DND-41 (cell line): ENCODE data around the gene SDF2.
"Not testable (repeated sequence)": the region's sequence is repeated elsewhere in the genome, so short reads cannot be mapped to it uniquely, and the experiment has no call there.

ENCODE experiments used
- ATAC-seq: fragments of 200-7000 bp; cut with Tn5 transposase; 3 replicates; pipeline ENCODE4 v1.9.1; 2021; ENCODE audit warnings: low read depth; ENCODE audit not compliant: insufficient read depth
- DNase-seq: peaks from one replicate; pipeline ENCODE4 v3.0.0-alpha.2; 2020
- H2AFZ ChIP-seq: 2 replicates; pipeline ENCODE4 v1.6.0; 2012; ENCODE audit warnings: low read depth, low read length
- H3K27ac ChIP-seq: 2 replicates; pipeline ENCODE4 v1.5.1; 2012; ENCODE audit warnings: low read length, inconsistent platforms
- H3K27me3 ChIP-seq: fragments of 200-600 bp; sonication (generic); 2 replicates; pipeline ENCODE4 v1.6.0; 2012; ENCODE audit warnings: low read length, mild to moderate bottlenecking, inconsistent platforms; ENCODE audit not compliant: insufficient read depth, poor library complexity
- H3K36me3 ChIP-seq: 2 replicates; pipeline ENCODE4 v1.5.1; 2012; ENCODE audit warnings: low read length, inconsistent platforms; ENCODE audit not compliant: insufficient read depth
- H3K4me1 ChIP-seq: 2 replicates; pipeline ENCODE4 v1.5.1; 2012; ENCODE audit warnings: mild to moderate bottlenecking, low read length; ENCODE audit not compliant: insufficient read depth
- H3K4me2 ChIP-seq: 2 replicates; pipeline ENCODE4 v1.6.0; 2012; ENCODE audit warnings: mild to moderate bottlenecking, moderate library complexity, low read length, inconsistent platforms; ENCODE audit not compliant: insufficient read depth
- H3K4me3 ChIP-seq, 2 experiments: fragments of 200-600 bp in 1 of 2; shearing (Covaris generic) in 1 of 2; 2 replicates each; pipeline ENCODE4 v1.5.1; 2012 to 2016; ENCODE audit warnings: inconsistent platforms in 2 of 2, low read length in 2 of 2, mild to moderate bottlenecking in 2 of 2, low read depth in 1 of 2, moderate library complexity in 1 of 2
- H3K79me2 ChIP-seq: 2 replicates; pipeline ENCODE4 v1.6.0; 2012; ENCODE audit warnings: low read length, inconsistent platforms; ENCODE audit not compliant: insufficient read depth
- H3K9ac ChIP-seq: 2 replicates; pipeline ENCODE4 v1.6.0; 2012; ENCODE audit warnings: low read depth, mild to moderate bottlenecking, inconsistent platforms, low read length, moderate library complexity
- H3K9me3 ChIP-seq: 2 replicates; pipeline ENCODE4 v1.5.1; 2012; ENCODE audit warnings: low read length, moderate library complexity, mild to moderate bottlenecking, inconsistent platforms; ENCODE audit not compliant: insufficient read depth, severe bottlenecking
- H4K20me1 ChIP-seq: 2 replicates; pipeline ENCODE4 v1.6.0; 2012; ENCODE audit warnings: low read length; ENCODE audit not compliant: insufficient read depth
- EZH2 ChIP-seq: IDR thresholded peaks from 3 replicates; pipeline ENCODE4 v1.6.1; 2012; ENCODE audit warnings: borderline replicate concordance, low read depth, mild to moderate bottlenecking, moderate library complexity, low read length, inconsistent platforms; ENCODE audit not compliant: severe bottlenecking
- TF ChIP-seq, protein P1 (sequence below): IDR thresholded peaks from 2 replicates; pipeline ENCODE4 v1.5.1; 2012; ENCODE audit warnings: borderline replicate concordance, low read length, moderate library complexity, mild to moderate bottlenecking; ENCODE audit not compliant: poor library complexity, severe bottlenecking; ENCODE audit errors: extremely low read depth

The SDF2 gene

GRCh38 chr17:28662527-28662829 is 772 bp upstream of the SDF2 start:
- Histone ChIP-seq H3K4me2 (peak overlapping the region; percentile 68), H3K9me3 (peaks cover 9% of the 10 kb centered on the region), H3K27me3 (no peaks in the 10 kb centered on the region), H3K4me1 (peaks cover 39% of the 10 kb centered on the region), H4K20me1 (peaks cover 16% of the 10 kb centered on the region; the same call in 1 of the 2 replicates), H3K79me2 (peaks cover 85% of the 10 kb centered on the region), H3K4me3 (peak overlapping the region; percentile 87 to 89), H3K9ac (peak overlapping the region; percentile 87), H3K36me3 (peaks cover 54% of the 10 kb centered on the region), H2AFZ (peak overlapping the region; percentile 97), H3K27ac (peak overlapping the region; percentile 99)
- peak; percentile 7; the same call in 1 of the 3 replicates for ATAC-seq
- no peak for DNase-seq
- no peak for TF ChIP-seq EZH2
- TF ChIP-seq, protein P1, sequence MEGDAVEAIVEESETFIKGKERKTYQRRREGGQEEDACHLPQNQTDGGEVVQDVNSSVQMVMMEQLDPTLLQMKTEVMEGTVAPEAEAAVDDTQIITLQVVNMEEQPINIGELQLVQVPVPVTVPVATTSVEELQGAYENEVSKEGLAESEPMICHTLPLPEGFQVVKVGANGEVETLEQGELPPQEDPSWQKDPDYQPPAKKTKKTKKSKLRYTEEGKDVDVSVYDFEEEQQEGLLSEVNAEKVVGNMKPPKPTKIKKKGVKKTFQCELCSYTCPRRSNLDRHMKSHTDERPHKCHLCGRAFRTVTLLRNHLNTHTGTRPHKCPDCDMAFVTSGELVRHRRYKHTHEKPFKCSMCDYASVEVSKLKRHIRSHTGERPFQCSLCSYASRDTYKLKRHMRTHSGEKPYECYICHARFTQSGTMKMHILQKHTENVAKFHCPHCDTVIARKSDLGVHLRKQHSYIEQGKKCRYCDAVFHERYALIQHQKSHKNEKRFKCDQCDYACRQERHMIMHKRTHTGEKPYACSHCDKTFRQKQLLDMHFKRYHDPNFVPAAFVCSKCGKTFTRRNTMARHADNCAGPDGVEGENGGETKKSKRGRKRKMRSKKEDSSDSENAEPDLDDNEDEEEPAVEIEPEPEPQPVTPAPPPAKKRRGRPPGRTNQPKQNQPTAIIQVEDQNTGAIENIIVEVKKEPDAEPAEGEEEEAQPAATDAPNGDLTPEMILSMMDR, result no peak

- H3K27me3 ChIP-seq, H3K27ac ChIP-seq, H3K9ac ChIP-seq, H3K4me3 ChIP-seq, H2AFZ ChIP-seq, ATAC-seq, H3K4me2 ChIP-seq, H4K20me1 ChIP-seq, H3K9me3 ChIP-seq: not testable (repeated sequence)
- H3K4me1 ChIP-seq, result peaks cover 31% of the 10 kb centered on the region
- DNase-seq, result peak; percentile 18
- peaks cover 72% of the 10 kb centered on the region for H3K79me2 ChIP-seq
- H3K36me3 ChIP-seq, result peaks cover 48% of the 10 kb centered on the region
Measured at GRCh38 chr17:28659497-28659881, 2.2 kb downstream of the SDF2 start.

DNA sequence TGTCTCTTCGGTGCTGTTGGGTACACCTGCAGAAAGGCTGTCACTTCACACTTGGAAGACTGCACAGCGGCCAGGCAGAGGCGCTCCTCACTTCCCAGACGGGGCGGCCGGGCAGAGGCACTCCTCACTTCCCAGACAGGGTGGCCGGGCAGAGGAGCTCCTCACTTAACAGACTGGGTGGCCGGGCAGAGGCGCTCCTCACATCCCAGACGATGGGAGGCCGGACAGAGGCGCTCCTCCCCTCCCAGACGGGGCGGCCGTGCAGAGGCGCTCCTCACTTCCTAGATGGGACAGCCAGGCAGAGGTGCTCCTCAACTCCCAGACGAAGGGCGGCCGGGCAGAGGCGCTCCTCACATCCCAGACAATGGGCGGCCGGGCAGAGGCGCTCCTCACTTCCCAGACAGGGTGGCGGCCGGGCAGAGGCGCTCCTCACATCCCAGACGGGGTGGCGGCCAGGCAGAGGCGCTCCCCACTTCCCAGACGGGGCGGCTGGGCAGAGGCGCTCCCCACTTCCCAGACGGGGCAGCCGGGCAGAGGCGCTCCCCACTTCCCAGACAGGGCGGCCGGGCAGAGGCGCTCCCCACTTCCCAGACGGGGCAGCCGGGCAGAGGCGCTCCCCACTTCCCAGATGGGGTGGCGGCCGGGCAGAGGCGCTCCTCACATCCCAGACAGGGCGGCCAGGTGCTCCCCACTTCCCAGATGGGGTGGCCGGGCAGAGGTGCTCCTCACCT is 2.8 kb downstream of the SDF2 start:
- ATAC-seq, H3K9ac ChIP-seq, H4K20me1 ChIP-seq, H3K9me3 ChIP-seq, H3K27me3 ChIP-seq, H2AFZ ChIP-seq, H3K27ac ChIP-seq, H3K4me3 ChIP-seq, H3K4me2 ChIP-seq: not testable (repeated sequence)
- H3K36me3 ChIP-seq, result peaks cover 48% of the 10 kb centered on the region
- peak; percentile 54 for DNase-seq
- peaks cover 26% of the 10 kb centered on the region for H3K4me1 ChIP-seq
- peaks cover 66% of the 10 kb centered on the region for H3K79me2 ChIP-seq

DNA sequence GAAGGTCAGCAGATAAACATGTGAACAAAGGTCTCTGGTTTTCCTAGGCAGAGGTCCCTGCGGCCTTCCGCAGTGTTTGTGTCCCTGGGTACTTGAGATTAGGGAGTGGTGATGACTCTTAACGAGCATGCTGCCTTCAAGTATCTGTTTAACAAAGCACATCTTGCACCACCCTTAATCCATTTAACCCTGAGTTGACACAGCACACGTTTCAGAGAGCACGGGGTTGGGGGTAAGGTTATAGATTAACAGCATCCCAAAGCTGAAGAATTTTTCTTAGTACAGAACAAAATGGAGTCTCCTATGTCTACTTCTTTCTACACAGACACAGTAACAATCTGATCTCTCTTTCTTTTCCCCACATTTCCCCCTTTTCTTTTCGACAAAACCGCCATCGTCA is 3.4 kb downstream of the SDF2 start:
- H3K36me3 ChIP-seq, result peaks cover 50% of the 10 kb centered on the region
- ATAC-seq, H3K4me3 ChIP-seq: not testable (repeated sequence)

GRCh38 chr17:28657756-28658155 is 4.0 kb downstream of the SDF2 start:
- no peaks in the 10 kb centered on the region for H3K27me3 ChIP-seq
- H3K27ac ChIP-seq, result no peak overlapping the region
- peaks cover 9% of the 10 kb centered on the region for H3K9me3 ChIP-seq
- no peak overlapping the region for H3K9ac ChIP-seq
- no peaks in the 10 kb centered on the region for H4K20me1 ChIP-seq
- H2AFZ ChIP-seq, result no peak overlapping the region
- peaks cover 54% of the 10 kb centered on the region for H3K79me2 ChIP-seq
- no peak overlapping the region for H3K4me2 ChIP-seq
- ATAC-seq (no peak), DNase-seq (no peak)
- peaks cover 55% of the 10 kb centered on the region for H3K36me3 ChIP-seq
- H3K4me1 ChIP-seq, result peaks cover 14% of the 10 kb centered on the region
- TF ChIP-seq EZH2, result no peak
- TF ChIP-seq, protein P1, result no peak
- H3K4me3 ChIP-seq, result no peak overlapping the region

More for the DNA sequence above, 3.4 kb downstream of the SDF2 start:
- DNase-seq, H3K27me3 ChIP-seq, H3K4me2 ChIP-seq, H2AFZ ChIP-seq, H3K27ac ChIP-seq, H4K20me1 ChIP-seq, H3K9me3 ChIP-seq, H3K9ac ChIP-seq: not testable (repeated sequence)
- peaks cover 60% of the 10 kb centered on the region for H3K79me2 ChIP-seq
- peaks cover 20% of the 10 kb centered on the region for H3K4me1 ChIP-seq
